Neuron (in vitro differentiated cells): ENCODE measurements around the gene CADPS2.

Experiments used
- H2AFZ ChIP-seq: one replicate; pipeline ENCODE4 v1.6.1; 2013; ENCODE audit warnings: low read depth, mild to moderate bottlenecking, inconsistent platforms, low read length, moderate library complexity
- H3K27me3 ChIP-seq: one replicate; pipeline ENCODE4 v1.6.1; 2013; ENCODE audit warnings: low read length; ENCODE audit not compliant: insufficient read depth
- H3K36me3 ChIP-seq: one replicate; pipeline ENCODE4 v1.6.1; 2013; ENCODE audit warnings: low read length; ENCODE audit not compliant: insufficient read depth
- H3K4me1 ChIP-seq: one replicate; pipeline ENCODE4 v1.6.1; 2013; ENCODE audit warnings: low read length; ENCODE audit not compliant: insufficient read depth
- H3K4me3 ChIP-seq: 2 replicates; pipeline ENCODE4 v1.5.1; 2013; ENCODE audit warnings: mild to moderate bottlenecking, low read length, moderate library complexity
- H3K9me3 ChIP-seq: one replicate; pipeline ENCODE4 v1.6.1; 2013; ENCODE audit warnings: low read length

CADPS2 gene

GRCh38 chr7:122485856-122486255, 400.4 kb downstream of the CADPS2 start:
- no peaks in the 10 kb centered on the region for H3K9me3 ChIP-seq
- no peaks in the 10 kb centered on the region for H3K36me3 ChIP-seq
- no peaks in the 10 kb centered on the region for H3K4me1 ChIP-seq
- H3K27me3 ChIP-seq: no peaks in the 10 kb centered on the region
- no peak overlapping the region for H2AFZ ChIP-seq
- H3K4me3 ChIP-seq: no peak overlapping the region

DNA sequence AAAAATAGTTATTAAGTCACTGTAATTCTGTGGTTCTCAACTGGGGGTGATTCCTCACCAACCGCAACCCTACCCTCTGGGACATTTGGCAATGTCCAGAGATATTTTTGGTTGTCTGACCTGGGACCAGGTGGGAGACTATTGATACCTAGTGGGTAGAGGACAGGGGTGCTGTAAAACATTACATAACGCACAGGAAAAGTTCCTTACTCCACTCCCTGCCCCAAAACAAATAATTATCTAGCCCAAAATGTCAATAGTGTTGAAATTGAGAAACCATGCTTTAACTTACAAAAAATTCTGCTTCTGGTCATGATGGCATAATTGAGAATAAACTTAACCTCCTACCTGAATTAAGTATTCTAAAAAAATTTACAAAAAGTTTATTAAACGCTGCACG, 404.0 kb downstream of the CADPS2 start:
- no peak overlapping the region for H3K4me3 ChIP-seq
- H3K36me3 ChIP-seq: no peaks in the 10 kb centered on the region
- no peak overlapping the region for H2AFZ ChIP-seq
- H3K27me3 ChIP-seq: no peaks in the 10 kb centered on the region
- H3K4me1 ChIP-seq: peaks cover 2% of the 10 kb centered on the region
- H3K9me3 ChIP-seq: no peaks in the 10 kb centered on the region

DNA sequence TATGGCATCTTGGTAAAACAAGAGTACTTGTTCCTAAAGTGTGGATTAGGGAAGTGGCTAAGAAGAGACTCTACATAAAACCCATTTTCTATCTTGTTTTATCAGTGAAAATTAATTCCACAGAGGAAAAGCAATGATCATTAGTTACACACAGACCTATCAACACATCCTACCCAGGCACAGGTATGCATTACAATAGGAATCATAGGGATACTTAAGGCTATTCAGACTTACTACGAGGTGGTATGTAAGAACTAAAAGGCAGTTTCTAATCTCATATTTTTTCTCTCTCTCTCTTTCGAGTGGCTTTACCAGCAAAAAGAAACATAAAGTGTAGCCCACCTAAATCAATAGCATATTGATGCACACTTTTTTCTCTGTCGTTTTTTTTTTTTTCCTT, 415.4 kb downstream of the CADPS2 start:
- Histone ChIP-seq H3K4me1 (peaks cover 48% of the 10 kb centered on the region), H3K27me3 (no peaks in the 10 kb centered on the region), H3K36me3 (no peaks in the 10 kb centered on the region), H2AFZ (no peak overlapping the region), H3K9me3 (no peaks in the 10 kb centered on the region), H3K4me3 (no peak overlapping the region)

DNA sequence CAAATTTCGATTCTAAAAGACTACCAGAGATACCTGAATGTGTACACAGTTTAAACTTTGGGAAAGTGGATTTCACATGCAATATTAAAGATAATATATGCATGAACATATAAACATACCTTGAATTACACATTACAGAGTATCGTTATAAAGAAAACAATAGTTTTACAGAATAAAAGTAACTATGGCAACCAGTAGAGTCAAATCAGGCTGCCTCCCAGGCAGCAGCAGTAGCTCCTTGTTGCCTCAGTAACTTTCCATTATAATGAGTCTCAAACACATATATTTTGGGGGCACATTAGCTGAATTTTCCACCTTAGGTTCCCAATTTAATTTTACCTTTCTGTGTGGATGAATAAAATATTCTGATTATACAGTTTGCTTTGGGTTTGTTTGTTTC, 417.3 kb downstream of the CADPS2 start:
- H3K4me1 ChIP-seq: peaks cover 44% of the 10 kb centered on the region
- H3K27me3 ChIP-seq: no peaks in the 10 kb centered on the region
- H3K4me3 ChIP-seq: no peak overlapping the region
- H3K36me3 ChIP-seq: no peaks in the 10 kb centered on the region
- H2AFZ ChIP-seq: peak overlapping the region; percentile 32
- no peaks in the 10 kb centered on the region for H3K9me3 ChIP-seq

- H2AFZ ChIP-seq: no peak overlapping the region
- no peaks in the 10 kb centered on the region for H3K36me3 ChIP-seq
- no peaks in the 10 kb centered on the region for H3K9me3 ChIP-seq
- no peak overlapping the region for H3K4me3 ChIP-seq
- no peaks in the 10 kb centered on the region for H3K27me3 ChIP-seq
- H3K4me1 ChIP-seq: peaks cover 39% of the 10 kb centered on the region
Observed at GRCh38 chr7:122467661-122468449, 418.4 kb downstream of the CADPS2 start.

- Histone ChIP-seq H3K4me1 (peaks cover 34% of the 10 kb centered on the region), H3K9me3 (no peaks in the 10 kb centered on the region), H3K27me3 (no peaks in the 10 kb centered on the region), H2AFZ (no peak overlapping the region), H3K4me3 (no peak overlapping the region), H3K36me3 (no peaks in the 10 kb centered on the region)
Observed at GRCh38 chr7:122465296-122465695, 421.0 kb downstream of the CADPS2 start.

- H3K36me3 ChIP-seq: no peaks in the 10 kb centered on the region
- H3K27me3 ChIP-seq: no peaks in the 10 kb centered on the region
- peaks cover 22% of the 10 kb centered on the region for H3K4me1 ChIP-seq
- H3K4me3 ChIP-seq: no peak overlapping the region
- no peaks in the 10 kb centered on the region for H3K9me3 ChIP-seq
- H2AFZ ChIP-seq: no peak overlapping the region
Observed at GRCh38 chr7:122463631-122464030, 422.6 kb downstream of the CADPS2 start.

- H3K4me1 ChIP-seq: no peaks in the 10 kb centered on the region
- no peaks in the 10 kb centered on the region for H3K9me3 ChIP-seq
- no peaks in the 10 kb centered on the region for H3K27me3 ChIP-seq
- H3K4me3 ChIP-seq: no peak overlapping the region
- no peaks in the 10 kb centered on the region for H3K36me3 ChIP-seq
- H2AFZ ChIP-seq: no peak overlapping the region
Observed at GRCh38 chr7:122460936-122461335, 425.3 kb downstream of the CADPS2 start.

- Histone ChIP-seq H3K4me1 (no peaks in the 10 kb centered on the region), H3K27me3 (no peaks in the 10 kb centered on the region), H2AFZ (no peak overlapping the region), H3K36me3 (no peaks in the 10 kb centered on the region), H3K9me3 (no peaks in the 10 kb centered on the region), H3K4me3 (no peak overlapping the region)
Observed at GRCh38 chr7:122457969-122458368, 428.3 kb downstream of the CADPS2 start.

DNA sequence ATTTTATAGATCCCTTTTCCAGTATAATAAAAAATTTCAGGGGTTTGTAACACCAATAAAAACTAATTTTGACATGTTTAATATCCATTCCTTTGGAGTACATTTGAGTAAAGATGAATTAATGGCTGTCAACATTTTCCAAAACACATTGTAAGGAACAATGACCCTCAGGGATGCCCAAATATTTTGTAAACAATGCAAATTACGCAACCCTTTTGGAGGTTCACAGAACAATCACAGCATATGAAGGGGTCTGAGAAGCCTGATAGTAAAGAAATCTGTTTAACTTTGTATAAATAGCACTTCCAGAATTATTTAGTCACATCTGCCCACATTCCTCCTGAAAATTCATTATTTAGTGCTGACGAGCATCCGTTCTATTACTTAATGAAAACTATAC, 428.9 kb downstream of the CADPS2 start:
- no peak overlapping the region for H2AFZ ChIP-seq
- H3K36me3 ChIP-seq: no peaks in the 10 kb centered on the region
- no peaks in the 10 kb centered on the region for H3K27me3 ChIP-seq
- H3K4me1 ChIP-seq: no peaks in the 10 kb centered on the region
- H3K9me3 ChIP-seq: no peaks in the 10 kb centered on the region
- H3K4me3 ChIP-seq: no peak overlapping the region

- Histone ChIP-seq H3K4me1 (no peaks in the 10 kb centered on the region), H3K36me3 (no peaks in the 10 kb centered on the region)
Observed at GRCh38 chr7:122454776-122455507, 431.3 kb downstream of the CADPS2 start.

DNA sequence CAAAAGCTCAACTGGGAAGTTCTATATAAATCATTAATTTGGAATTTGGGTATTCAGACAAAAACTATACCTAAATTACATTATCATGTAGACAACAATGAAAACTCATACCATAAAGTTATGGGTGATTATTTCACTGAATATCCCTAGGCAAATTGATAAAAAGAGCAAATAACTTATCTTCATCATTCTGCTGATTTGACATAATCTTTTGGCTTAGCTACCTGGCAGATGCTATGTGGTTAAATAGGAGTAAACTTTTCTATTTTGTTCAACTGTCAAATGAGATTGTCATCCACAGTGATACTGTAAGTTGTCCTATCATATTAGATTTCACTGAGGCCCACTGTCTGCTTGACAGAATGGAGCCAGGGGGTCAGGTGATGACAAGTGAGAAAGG, 432.8 kb downstream of the CADPS2 start:
- H2AFZ ChIP-seq: no peak overlapping the region
- no peaks in the 10 kb centered on the region for H3K9me3 ChIP-seq
- no peak overlapping the region for H3K4me3 ChIP-seq
- H3K4me1 ChIP-seq: no peaks in the 10 kb centered on the region
- H3K36me3 ChIP-seq: no peaks in the 10 kb centered on the region
- no peaks in the 10 kb centered on the region for H3K27me3 ChIP-seq

More at GRCh38 chr7:122454776-122455507, 431.3 kb downstream of the CADPS2 start:
- Histone ChIP-seq H2AFZ (no peak overlapping the region), H3K9me3 (no peaks in the 10 kb centered on the region), H3K4me3 (no peak overlapping the region), H3K27me3 (no peaks in the 10 kb centered on the region)

- H3K4me3 ChIP-seq: no peak overlapping the region
- no peaks in the 10 kb centered on the region for H3K4me1 ChIP-seq
- no peaks in the 10 kb centered on the region for H3K9me3 ChIP-seq
- no peak overlapping the region for H2AFZ ChIP-seq
- H3K36me3 ChIP-seq: no peaks in the 10 kb centered on the region
- no peaks in the 10 kb centered on the region for H3K27me3 ChIP-seq
Observed at GRCh38 chr7:122448893-122449589, 437.2 kb downstream of the CADPS2 start.
